ENCODE data around the gene ACSF3. TPM values are rescaled to one million over a fixed set of nuclear protein-coding genes. Genes with fewer than 3 reads are reported as not detected.

The ACSF3 gene
- total RNA-seq, 1 donor from 2014 or later = 35.7 TPM

DNA sequence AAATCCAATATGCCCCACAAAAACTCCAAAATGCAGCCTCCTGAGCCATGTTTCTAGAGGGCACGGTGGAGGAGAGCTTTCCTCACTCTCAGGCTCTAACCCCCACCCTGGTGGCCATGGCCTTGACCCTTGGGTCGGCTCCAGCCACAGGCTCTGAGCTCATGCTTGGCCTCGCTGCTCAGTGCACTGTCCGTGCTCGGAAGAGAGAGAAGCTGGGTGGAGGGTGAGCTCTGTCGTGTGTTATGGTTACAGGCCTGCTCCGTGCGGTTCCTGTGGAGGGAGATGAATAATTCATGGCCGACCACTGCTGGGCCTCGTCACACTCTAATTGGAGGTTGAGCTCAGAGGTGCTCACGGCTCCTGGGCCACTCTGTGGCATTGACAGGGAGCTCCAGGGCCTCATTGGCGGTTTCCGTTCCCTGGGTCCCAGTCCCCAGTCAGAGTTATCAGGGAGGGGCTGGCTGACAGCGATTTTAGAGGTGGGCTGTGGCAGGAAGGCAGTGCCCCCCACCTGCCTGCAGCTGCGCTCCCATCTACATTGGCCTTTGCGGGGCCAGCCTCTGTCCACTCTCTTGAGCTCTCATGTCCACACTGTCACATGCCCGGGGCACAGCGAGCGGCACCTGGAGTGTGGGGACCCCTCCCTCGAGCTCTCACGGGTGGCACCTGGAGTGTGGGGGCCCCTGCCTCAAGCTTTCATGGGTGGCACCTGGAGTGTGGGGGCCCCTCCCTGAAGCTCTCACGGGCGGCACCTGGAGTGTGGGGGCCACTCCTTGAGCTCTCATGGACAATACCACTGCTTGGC is 24.9 kb downstream of the ACSF3 start:
- Mint-ChIP-seq H3K27me3 (ENCODE audit: low read depth) (no peaks in the 10 kb centered on the region), H3K4me1 (peaks cover 15% of the 10 kb centered on the region), H3K9me3 (no peaks in the 10 kb centered on the region), H3K36me3 (peaks cover 40% of the 10 kb centered on the region), H3K4me3 (no peak overlapping the region), H3K27ac (no peak overlapping the region)
- TF ChIP-seq, protein P1, sequence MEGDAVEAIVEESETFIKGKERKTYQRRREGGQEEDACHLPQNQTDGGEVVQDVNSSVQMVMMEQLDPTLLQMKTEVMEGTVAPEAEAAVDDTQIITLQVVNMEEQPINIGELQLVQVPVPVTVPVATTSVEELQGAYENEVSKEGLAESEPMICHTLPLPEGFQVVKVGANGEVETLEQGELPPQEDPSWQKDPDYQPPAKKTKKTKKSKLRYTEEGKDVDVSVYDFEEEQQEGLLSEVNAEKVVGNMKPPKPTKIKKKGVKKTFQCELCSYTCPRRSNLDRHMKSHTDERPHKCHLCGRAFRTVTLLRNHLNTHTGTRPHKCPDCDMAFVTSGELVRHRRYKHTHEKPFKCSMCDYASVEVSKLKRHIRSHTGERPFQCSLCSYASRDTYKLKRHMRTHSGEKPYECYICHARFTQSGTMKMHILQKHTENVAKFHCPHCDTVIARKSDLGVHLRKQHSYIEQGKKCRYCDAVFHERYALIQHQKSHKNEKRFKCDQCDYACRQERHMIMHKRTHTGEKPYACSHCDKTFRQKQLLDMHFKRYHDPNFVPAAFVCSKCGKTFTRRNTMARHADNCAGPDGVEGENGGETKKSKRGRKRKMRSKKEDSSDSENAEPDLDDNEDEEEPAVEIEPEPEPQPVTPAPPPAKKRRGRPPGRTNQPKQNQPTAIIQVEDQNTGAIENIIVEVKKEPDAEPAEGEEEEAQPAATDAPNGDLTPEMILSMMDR (IDR thresholded peaks at IDR 0.05; ENCODE audit: unreplicated experiment) = no peak
- no peak for DNase-seq (ENCODE audit: low spot score in 2 of 2, unreplicated experiment in 2 of 2)

DNA sequence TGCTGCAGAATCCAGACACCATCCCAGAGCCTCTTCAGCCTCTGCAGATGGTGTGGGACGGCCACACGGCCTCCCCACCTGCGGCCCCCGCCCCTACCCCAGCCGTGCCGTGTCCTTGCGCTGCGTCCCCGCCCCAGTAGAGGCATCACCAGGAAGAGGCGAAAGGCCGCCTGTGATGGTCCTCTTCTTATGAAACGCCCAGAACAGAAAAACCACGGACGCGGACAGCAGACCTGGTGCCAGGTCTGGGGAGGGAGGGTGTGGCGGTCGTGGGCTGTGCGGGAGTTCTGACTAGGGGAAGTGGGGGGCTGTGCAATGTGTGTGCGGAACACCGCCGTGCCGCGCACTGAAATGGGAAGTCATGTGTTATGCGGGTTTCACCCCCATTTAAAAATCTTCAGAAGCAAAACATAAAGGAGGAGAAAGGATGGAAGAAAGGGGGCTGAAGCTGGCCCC is 25.5 kb downstream of the ACSF3 start:
- no peak overlapping the region for H3K27ac Mint-ChIP-seq
- H3K27me3 Mint-ChIP-seq (ENCODE audit: low read depth) = no peaks in the 10 kb centered on the region
- no peak for DNase-seq (ENCODE audit: low spot score in 2 of 2, unreplicated experiment in 2 of 2)
- TF ChIP-seq, protein P1 (IDR thresholded peaks at IDR 0.05; ENCODE audit: unreplicated experiment) = no peak
- H3K36me3 Mint-ChIP-seq = peaks cover 45% of the 10 kb centered on the region
- no peak overlapping the region for H3K4me3 Mint-ChIP-seq
- H3K4me1 Mint-ChIP-seq = peaks cover 15% of the 10 kb centered on the region
- no peaks in the 10 kb centered on the region for H3K9me3 Mint-ChIP-seq

DNA sequence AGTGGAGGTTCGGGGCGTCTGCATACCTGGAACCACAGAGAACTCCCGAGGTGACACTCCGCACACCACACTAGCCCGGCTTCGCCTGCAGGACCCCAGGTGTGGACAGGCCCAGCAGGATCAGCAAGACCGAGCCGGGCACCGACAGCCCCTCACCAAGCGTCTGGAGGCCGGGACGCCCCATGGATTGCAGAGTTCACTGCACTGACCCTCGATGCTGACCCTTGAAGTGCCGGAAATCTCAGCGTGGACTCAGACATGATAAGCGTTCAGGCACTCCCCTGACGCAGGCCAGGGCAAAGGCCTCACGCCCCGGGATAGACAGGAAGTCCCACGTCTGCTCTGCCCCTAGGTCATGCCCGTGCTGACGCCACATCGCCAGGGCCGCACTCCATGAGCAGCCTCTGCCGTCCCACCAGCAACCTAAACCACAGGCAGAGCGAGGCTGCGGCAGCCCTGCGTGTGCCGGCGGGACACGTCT is 26.0 kb downstream of the ACSF3 start:
- Mint-ChIP-seq H3K36me3 (peaks cover 47% of the 10 kb centered on the region), H3K27me3 (ENCODE audit: low read depth) (no peaks in the 10 kb centered on the region), H3K9me3 (no peaks in the 10 kb centered on the region), H3K4me3 (no peak overlapping the region), H3K27ac (no peak overlapping the region), H3K4me1 (peaks cover 11% of the 10 kb centered on the region)
- TF ChIP-seq, protein P1 (IDR thresholded peaks at IDR 0.05; ENCODE audit: unreplicated experiment) = no peak
- no peak for DNase-seq (ENCODE audit: low spot score in 2 of 2, unreplicated experiment in 2 of 2)

DNA sequence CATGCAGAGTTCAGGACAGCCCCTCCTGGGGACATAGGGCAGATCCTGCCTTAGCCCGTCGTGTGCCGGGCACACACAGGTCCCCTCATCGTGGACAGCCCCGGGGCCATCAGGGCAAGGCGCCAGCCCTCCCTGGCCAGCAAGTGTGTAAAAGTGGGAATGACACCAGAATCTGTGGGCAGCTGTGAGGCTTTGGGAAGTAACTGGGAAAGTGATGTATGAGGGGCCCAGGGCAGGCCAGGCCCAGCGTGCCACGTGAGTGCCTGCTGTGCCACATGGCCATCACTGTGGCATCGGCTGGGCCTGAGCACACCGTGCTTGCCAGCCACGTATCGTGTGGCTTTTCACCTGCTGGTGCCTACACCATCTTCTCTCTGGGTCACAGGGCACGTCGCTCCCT is 26.6 kb downstream of the ACSF3 start:
- no peaks in the 10 kb centered on the region for H3K9me3 Mint-ChIP-seq
- H3K27ac Mint-ChIP-seq = no peak overlapping the region
- H3K36me3 Mint-ChIP-seq = peaks cover 45% of the 10 kb centered on the region
- TF ChIP-seq, protein P1 (IDR thresholded peaks at IDR 0.05; ENCODE audit: unreplicated experiment) = no peak
- DNase-seq (ENCODE audit: low spot score in 2 of 2, unreplicated experiment in 2 of 2) = no peak
- H3K4me3 Mint-ChIP-seq = no peak overlapping the region
- no peaks in the 10 kb centered on the region for H3K27me3 Mint-ChIP-seq (ENCODE audit: low read depth)
- peaks cover 5% of the 10 kb centered on the region for H3K4me1 Mint-ChIP-seq

DNA sequence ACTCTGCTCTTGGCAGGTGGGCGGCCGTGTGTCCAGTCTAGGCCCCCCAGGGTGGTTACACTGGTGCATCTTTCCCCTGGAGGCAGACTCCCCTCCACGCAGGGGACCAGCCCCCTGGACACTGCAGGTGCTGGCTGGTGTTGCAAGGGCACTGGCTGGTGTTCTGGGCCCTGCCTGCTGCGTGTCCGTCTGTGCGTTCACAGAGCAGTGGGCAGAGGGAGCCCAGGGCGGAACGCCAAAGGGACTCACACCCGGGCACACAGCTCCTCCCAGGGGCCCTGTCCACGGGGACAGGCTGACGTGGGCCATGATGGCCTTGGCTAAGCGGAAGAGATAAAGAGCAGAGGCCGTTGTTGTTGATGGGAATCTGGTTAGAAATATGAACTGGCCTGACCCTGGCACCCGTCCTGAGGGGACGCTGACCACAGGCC is 27.3 kb downstream of the ACSF3 start:
- no peak overlapping the region for H3K27ac Mint-ChIP-seq
- no peaks in the 10 kb centered on the region for H3K27me3 Mint-ChIP-seq (ENCODE audit: low read depth)
- TF ChIP-seq, protein P1 (IDR thresholded peaks at IDR 0.05; ENCODE audit: unreplicated experiment) = no peak
- peaks cover 6% of the 10 kb centered on the region for H3K9me3 Mint-ChIP-seq
- no peak for DNase-seq (ENCODE audit: low spot score in 2 of 2, unreplicated experiment in 2 of 2)
- peaks cover 45% of the 10 kb centered on the region for H3K36me3 Mint-ChIP-seq
- H3K4me1 Mint-ChIP-seq = no peaks in the 10 kb centered on the region
- H3K4me3 Mint-ChIP-seq = no peak overlapping the region
